Hepatocyte (in vitro differentiated cells): ENCODE measurements around the gene MIEF2. TPM values are rescaled to one million over a fixed set of nuclear protein-coding genes. Genes with fewer than 3 reads are reported as not detected.

Source experiments
- DNase-seq: peaks from one replicate; pipeline ENCODE4 v3.0.0-alpha.2; 2016; ENCODE audit warnings: low spot score
- H2AFZ ChIP-seq: fragments of 200-600 bp; sonication (generic); 2 replicates; pipeline ENCODE4 v1.6.0; 2016; ENCODE audit warnings: antibody characterized with exemption, mild to moderate bottlenecking
- H3K27ac ChIP-seq: fragments of 200-600 bp; sonication (generic); 2 replicates; pipeline ENCODE4 v1.5.1; 2016; ENCODE audit warnings: mild to moderate bottlenecking
- H3K27me3 ChIP-seq: fragments of 200-600 bp; sonication (generic); 2 replicates; pipeline ENCODE4 v1.6.1; 2016
- H3K36me3 ChIP-seq: fragments of 200-600 bp; sonication (generic); replicated peaks from 2 replicates; pipeline ENCODE4 v1.5.1; 2016; ENCODE audit warnings: low read depth; ENCODE audit not compliant: insufficient read depth
- H3K4me1 ChIP-seq: fragments of 200-600 bp; sonication (generic); 2 replicates; pipeline ENCODE4 v1.5.1; 2016; ENCODE audit warnings: mild to moderate bottlenecking, moderate library complexity; ENCODE audit not compliant: insufficient read depth
- H3K4me2 ChIP-seq: fragments of 200-600 bp; sonication (generic); 2 replicates; pipeline ENCODE4 v1.6.0; 2016
- H3K4me3 ChIP-seq: fragments of 200-600 bp; sonication (generic); 2 replicates; pipeline ENCODE4 v1.5.1; 2016; ENCODE audit warnings: mild to moderate bottlenecking
- H3K79me2 ChIP-seq: fragments of 200-600 bp; sonication (generic); 2 replicates; pipeline ENCODE4 v1.6.0; 2017; ENCODE audit warnings: mild to moderate bottlenecking
- H3K9me2 ChIP-seq: fragments of 200-600 bp; sonication (generic); replicated peaks from 2 replicates; pipeline ENCODE4 v1.6.0; 2017; ENCODE audit warnings: mild to moderate bottlenecking; ENCODE audit not compliant: insufficient read depth
- H3K9me3 ChIP-seq: fragments of 200-600 bp; sonication (generic); 2 replicates; pipeline ENCODE4 v1.5.1; 2016; ENCODE audit warnings: low read depth, mild to moderate bottlenecking
- H4K20me1 ChIP-seq: fragments of 200-600 bp; sonication (generic); 2 replicates; pipeline ENCODE4 v1.6.0; 2016; ENCODE audit warnings: mild to moderate bottlenecking; ENCODE audit not compliant: insufficient read depth, poor library complexity, severe bottlenecking
- EZH2 ChIP-seq: fragments of 200-600 bp; sonication (generic); IDR thresholded peaks from 2 replicates; pipeline ENCODE4 v1.6.1; 2016; ENCODE audit warnings: antibody characterized with exemption, mild to moderate bottlenecking, borderline replicate concordance
- EZH2phosphoT487 ChIP-seq: fragments of 200-600 bp; sonication (generic); IDR thresholded peaks from one replicate; pipeline ENCODE4 v1.6.1; 2018; ENCODE audit warnings: antibody characterized with exemption, mild to moderate bottlenecking, low read depth, moderate library complexity; ENCODE audit not compliant: unreplicated experiment, severe bottlenecking
- WGBS: methylation state at CpG from one replicate; pipeline ENCODE4 v1.1.6; 2016; ENCODE audit warnings: low lambda C conversion rate; ENCODE audit errors: missing lambda C conversion rate; 5-methylcytosine and 5-hydroxymethylcytosine counted together
- polyA plus RNA-seq: library from polyadenylated mRNA; unstranded; fragments of >200 nt; fragmentation: Nextera tagmentation; extraction: Ambion mirVana; gene quantifications from 2 replicates; pipeline ENCODE4 v1.2.1, GENCODE V29; 2016
- total RNA-seq: library from RNA; depleted of rRNA; stranded (reverse); fragments of >200 nt; gene quantifications from 2 replicates; pipeline ENCODE4 v1.2.3, GENCODE V29; 2014
- TF ChIP-seq, protein P1 (sequence below): fragments of 200-600 bp; sonication (generic); IDR thresholded peaks from 2 replicates; pipeline ENCODE4 v1.5.1; 2016; ENCODE audit warnings: antibody characterized with exemption, mild to moderate bottlenecking; ENCODE audit not compliant: poor library complexity

Gene MIEF2
- total and polyA plus RNA-seq, 2 experiments from 2014 or later: 21.0 to 29.3 TPM

DNA sequence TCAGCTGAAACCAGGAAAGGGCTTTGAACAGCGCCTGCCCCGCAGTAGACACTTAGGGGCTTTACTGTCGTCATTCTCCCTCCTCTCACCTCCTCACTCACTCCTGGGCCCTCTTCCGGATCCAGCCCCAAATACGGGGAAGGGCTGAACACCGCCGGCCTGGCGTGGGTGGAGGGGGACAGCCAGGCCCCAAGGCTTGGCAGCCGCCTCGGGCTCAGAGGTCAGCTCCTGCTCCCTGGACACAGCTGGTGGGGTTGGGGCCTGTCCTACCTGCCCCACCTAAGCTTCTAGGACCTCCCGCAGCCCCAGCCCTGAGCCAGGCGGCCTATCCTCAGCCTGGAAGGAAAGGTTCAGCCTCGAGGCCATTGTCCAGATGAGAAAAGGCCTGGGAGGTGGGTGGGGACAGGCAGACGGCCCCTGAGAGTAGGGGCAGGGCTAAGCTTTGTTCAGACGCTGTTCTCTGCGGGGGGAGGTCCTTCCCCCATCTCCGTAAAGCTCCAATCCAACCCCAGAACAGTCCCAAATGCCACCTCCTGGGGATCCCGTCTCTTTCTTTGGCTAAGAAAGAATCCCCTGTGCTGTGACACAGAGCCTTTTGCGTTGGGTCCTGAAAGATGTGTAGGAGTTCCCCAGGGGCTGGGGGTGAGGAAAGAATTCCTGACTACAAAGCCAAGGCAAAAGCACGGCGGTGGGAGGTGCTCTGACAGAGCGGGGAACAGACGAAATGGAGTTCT is 35.9 kb upstream of the MIEF2 start:
- H3K9me2 ChIP-seq: no peaks in the 10 kb centered on the region
- H3K4me1 ChIP-seq: peaks cover 28% of the 10 kb centered on the region
- no peaks in the 10 kb centered on the region for H3K9me3 ChIP-seq
- H3K79me2 ChIP-seq: peaks cover 37% of the 10 kb centered on the region
- peaks cover 14% of the 10 kb centered on the region for H4K20me1 ChIP-seq
- H3K27me3 ChIP-seq: no peaks in the 10 kb centered on the region
- peak overlapping the region; percentile 87 for H3K4me2 ChIP-seq
- peak overlapping the region; percentile 91 for H3K27ac ChIP-seq
- TF ChIP-seq EZH2: no peak
- TF ChIP-seq EZH2phosphoT487: no peak
- TF ChIP-seq, protein P1, sequence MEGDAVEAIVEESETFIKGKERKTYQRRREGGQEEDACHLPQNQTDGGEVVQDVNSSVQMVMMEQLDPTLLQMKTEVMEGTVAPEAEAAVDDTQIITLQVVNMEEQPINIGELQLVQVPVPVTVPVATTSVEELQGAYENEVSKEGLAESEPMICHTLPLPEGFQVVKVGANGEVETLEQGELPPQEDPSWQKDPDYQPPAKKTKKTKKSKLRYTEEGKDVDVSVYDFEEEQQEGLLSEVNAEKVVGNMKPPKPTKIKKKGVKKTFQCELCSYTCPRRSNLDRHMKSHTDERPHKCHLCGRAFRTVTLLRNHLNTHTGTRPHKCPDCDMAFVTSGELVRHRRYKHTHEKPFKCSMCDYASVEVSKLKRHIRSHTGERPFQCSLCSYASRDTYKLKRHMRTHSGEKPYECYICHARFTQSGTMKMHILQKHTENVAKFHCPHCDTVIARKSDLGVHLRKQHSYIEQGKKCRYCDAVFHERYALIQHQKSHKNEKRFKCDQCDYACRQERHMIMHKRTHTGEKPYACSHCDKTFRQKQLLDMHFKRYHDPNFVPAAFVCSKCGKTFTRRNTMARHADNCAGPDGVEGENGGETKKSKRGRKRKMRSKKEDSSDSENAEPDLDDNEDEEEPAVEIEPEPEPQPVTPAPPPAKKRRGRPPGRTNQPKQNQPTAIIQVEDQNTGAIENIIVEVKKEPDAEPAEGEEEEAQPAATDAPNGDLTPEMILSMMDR: no peak
- H3K36me3 ChIP-seq: no peaks in the 10 kb centered on the region
- 18% methylated on average over 23 of the region's 23 CpGs for WGBS
- H3K4me3 ChIP-seq: peak overlapping the region; percentile 49
- DNase-seq: peak; percentile 59
- peak overlapping the region; percentile 83 for H2AFZ ChIP-seq

DNA sequence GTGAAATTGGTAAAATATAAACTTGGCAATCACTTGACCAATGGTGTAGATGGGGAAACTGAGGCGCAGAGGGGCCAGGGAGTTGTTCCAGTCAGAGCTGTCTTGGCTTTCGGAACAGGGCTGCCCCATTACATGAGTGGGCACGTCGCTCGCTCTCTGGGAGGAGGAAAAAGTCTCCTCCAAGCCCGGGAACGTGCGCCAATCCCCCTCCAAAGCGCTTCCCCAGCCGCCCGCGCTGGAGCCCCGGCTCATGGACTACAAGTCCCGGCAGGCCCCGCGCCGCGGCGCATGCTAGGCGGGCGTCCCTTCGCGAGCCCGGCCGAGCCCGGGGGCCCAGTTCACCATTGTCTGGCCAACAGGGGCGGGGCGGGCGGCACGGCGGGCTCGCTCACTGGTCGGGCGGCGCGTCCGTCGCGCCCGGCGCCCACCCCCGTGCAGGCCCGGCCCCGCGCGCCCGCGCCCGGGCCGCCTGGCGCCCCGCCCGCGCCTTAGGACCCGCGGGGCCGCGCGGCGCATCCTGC is 35.3 kb upstream of the MIEF2 start, which contains the start of gene LLGL1:
Gene LLGL1 (plus strand): TSS at position 515 of the 521 bp plus-strand sequence. CDS start 48 bp downstream, outside the sequence.
- 2% methylated on average over 19 of the region's 60 CpGs for WGBS
- Histone ChIP-seq H2AFZ (peak within 1 kb of the TSS; percentile 96), H3K27me3 (no peaks in the 10 kb centered on the region)

DNA sequence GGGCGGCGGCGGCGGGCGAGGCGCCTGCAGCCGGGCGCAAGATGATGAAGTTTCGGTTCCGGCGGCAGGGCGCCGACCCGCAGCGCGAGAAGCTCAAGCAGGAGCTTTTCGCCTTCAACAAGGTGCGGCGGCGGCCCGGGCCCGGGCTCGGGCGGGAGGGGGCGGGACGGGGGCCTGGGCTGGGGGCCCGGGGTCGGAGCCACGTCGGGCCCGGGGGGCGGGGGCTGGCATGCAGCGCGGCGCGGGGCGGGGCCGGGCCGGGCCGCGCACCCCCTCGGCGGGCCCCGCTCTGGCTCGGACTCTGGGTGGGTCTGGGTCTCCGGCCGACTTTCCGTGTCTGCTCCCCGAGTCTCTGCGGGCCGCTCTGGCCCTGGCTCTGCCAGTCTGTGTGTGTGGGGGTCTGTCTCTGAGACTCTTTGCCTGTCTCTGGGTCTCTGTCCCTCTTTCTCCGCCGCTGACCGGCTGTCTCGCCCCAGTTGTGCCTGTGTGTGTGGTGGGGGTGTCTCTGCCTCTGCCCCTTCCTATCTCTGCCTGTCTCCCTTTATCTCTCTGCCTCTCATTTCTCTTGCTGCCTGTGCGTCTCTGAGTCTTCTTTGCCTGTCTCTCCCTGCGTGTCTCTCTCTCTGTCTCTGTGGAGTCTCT is 34.7 kb upstream of the MIEF2 start:
- Histone ChIP-seq H3K9me3 (no peaks in the 10 kb centered on the region), H3K4me3 (peak overlapping the region; percentile 99), H3K9me2 (no peaks in the 10 kb centered on the region), H2AFZ (peak overlapping the region; percentile 96), H3K79me2 (peaks cover 50% of the 10 kb centered on the region), H3K27me3 (no peaks in the 10 kb centered on the region), H3K4me1 (peaks cover 28% of the 10 kb centered on the region), H3K36me3 (no peaks in the 10 kb centered on the region), H3K4me2 (peak overlapping the region; percentile 97), H4K20me1 (peaks cover 15% of the 10 kb centered on the region), H3K27ac (peak overlapping the region; percentile 93)
- WGBS: 3% methylated on average over 13 of the region's 57 CpGs
- no peak for DNase-seq
- TF ChIP-seq EZH2 (no peak), EZH2phosphoT487 (no peak)
- TF ChIP-seq, protein P1: no peak

More for the DNA sequence above, 35.3 kb upstream of the MIEF2 start, which contains the start of gene LLGL1:
- peak within 1 kb of the TSS; percentile 99 for H3K4me3 ChIP-seq
- peaks cover 15% of the 10 kb centered on the region for H4K20me1 ChIP-seq
- peaks cover 28% of the 10 kb centered on the region for H3K4me1 ChIP-seq
- peak within 1 kb of the TSS; percentile 97 for H3K4me2 ChIP-seq
- no peaks in the 10 kb centered on the region for H3K9me2 ChIP-seq
- peak within 1 kb of the TSS; percentile 93 for H3K27ac ChIP-seq
- H3K79me2 ChIP-seq: peaks cover 44% of the 10 kb centered on the region
- peak; percentile 99 for DNase-seq
- no peaks in the 10 kb centered on the region for H3K36me3 ChIP-seq
- no peaks in the 10 kb centered on the region for H3K9me3 ChIP-seq
- TF ChIP-seq EZH2phosphoT487: no peak
- TF ChIP-seq EZH2: no peak
- TF ChIP-seq, protein P1: no peak
